Measurements from ENCODE around the gene EIF4A3.

DNA sequence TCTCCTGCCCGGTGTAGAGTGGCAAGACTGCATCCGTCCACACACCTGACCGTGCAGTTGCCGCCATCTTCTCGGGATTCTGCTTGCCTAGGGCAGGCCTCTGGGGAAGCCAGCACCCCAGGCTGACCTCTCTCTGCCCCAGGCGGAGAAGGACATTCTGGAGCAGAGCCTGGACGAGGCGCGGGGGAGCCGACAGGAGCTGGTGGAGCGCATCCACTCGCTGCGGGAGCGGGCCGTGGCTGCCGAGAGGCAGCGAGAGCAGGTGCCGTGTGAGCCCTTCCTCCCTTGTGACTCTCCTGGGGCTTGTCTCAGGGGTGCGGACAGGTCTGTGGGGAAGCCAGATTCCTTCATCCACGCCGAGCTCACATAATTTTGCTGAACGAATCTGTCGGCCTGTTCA, 42.7 kb upstream of the EIF4A3 start:
- TF ChIP-seq, protein P1, sequence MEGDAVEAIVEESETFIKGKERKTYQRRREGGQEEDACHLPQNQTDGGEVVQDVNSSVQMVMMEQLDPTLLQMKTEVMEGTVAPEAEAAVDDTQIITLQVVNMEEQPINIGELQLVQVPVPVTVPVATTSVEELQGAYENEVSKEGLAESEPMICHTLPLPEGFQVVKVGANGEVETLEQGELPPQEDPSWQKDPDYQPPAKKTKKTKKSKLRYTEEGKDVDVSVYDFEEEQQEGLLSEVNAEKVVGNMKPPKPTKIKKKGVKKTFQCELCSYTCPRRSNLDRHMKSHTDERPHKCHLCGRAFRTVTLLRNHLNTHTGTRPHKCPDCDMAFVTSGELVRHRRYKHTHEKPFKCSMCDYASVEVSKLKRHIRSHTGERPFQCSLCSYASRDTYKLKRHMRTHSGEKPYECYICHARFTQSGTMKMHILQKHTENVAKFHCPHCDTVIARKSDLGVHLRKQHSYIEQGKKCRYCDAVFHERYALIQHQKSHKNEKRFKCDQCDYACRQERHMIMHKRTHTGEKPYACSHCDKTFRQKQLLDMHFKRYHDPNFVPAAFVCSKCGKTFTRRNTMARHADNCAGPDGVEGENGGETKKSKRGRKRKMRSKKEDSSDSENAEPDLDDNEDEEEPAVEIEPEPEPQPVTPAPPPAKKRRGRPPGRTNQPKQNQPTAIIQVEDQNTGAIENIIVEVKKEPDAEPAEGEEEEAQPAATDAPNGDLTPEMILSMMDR (IDR thresholded peaks at IDR 0.05) = no peak
- no peak for TF ChIP-seq EP300 (IDR thresholded peaks at IDR 0.05; ENCODE audit: low read depth)
- TF ChIP-seq POLR2AphosphoS5 (IDR thresholded peaks at IDR 0.05) = no peak

All from transverse colon (tissue), 4 donors.